T-helper 2 cell treated with Interferon-gamma antibody and Interleukin-4, amounts not matched to agents 100 ng/mL and 5 ng/mL, for 36 hours (primary cell): ENCODE measurements around the gene RAB5IF. TPM values are rescaled to one million over a fixed set of nuclear protein-coding genes. Genes with fewer than 3 reads are reported as not detected.
"Not testable (repeated sequence)": the region's sequence is repeated elsewhere in the genome, so short reads cannot be mapped to it uniquely, and the experiment has no call there.

Experiments used
- intact Hi-C: fragments of 100-400 bp; cut with micrococcal nuclease; formaldehyde crosslinking; loops from one replicate; pipeline ENCODE4 v1.15.1; 2023
- total RNA-seq: library from RNA; stranded (reverse); gene quantifications from 2 replicates; pipeline ENCODE4 v1.2.3, GENCODE V29; 2022

The RAB5IF gene
- total RNA-seq, 1 donor from 2014 or later = 112 TPM

DNA sequence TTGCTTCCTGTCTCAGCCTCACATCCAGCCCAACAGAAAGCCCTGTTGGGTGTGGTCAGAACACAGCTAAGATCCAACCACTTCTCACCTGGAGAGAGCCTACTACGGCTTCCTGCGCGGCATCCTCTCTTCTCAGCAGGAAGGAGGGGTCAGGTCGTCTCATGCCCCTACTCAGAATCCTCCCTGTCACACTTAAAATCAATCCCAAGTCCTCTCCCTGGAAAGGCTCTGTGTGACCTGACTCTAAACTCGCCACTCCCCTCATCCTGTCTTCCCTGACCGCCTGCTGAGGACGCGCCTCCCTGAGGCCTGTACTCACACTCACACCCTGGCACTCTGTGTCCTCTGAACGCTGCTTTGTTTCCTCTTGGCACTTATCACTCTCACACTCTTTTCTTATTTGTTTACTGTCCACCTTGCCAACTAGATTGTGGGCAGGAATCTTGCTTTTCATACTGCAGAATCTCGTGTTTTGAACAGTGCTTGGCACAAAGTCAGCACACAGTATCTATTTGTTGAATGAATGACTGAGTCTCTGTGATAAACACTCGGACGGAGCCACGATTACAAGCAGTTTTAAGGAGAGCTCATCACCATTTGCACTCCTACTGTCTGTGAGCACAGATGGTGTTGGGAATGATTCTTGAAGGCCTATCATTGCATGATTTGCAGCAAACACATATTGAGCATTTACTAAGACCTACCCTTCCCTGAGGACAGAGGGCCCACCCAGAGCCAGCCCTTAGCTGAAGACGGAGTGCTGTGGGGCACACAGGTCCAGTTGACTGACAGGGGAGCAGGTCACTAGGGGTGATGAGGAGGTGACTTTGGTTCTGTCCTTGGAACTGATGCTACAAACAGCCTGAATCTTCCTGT lies 18.7 kb downstream of the RAB5IF start:
- intact Hi-C loops = no loop called here

DNA sequence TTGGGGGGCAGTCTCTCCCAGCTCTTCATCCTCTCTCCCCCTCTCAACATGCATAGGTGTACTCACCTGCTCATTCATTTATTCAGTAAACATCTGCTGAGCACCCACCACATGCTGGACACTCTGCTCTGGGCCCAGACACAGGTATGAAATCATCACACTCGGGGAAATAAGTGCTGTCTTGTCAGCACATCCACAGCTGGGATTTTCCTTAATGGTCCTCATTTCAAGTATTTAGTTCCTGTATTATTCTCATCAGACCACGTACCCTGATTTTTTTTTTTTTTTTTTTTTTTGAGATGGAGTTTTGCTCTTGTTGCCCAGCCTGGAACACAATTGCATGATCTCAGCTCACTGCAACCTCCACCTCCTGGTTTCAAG lies 19.4 kb downstream of the RAB5IF start:
- intact Hi-C loops = no loop called here

DNA sequence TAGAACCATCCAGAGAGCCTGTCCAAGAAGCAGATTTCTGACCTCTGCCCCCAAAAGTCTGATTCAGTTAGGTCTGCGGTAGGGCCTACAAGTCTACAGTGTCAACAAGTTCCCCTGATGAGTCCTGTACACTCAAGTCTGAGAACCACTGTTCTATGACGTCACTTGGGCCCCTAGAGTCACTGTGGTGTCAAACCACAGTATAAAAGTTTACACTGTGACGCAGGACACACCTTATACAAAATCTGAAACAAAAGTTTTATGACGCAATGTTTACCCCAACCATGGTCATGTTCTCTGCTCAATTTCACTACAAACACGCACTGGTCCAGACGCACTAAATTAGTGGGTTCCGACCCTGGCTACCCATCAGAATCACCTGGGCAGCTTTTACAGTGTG lies 22.5 kb downstream of the RAB5IF start:
- intact Hi-C loops = no loop called here

DNA sequence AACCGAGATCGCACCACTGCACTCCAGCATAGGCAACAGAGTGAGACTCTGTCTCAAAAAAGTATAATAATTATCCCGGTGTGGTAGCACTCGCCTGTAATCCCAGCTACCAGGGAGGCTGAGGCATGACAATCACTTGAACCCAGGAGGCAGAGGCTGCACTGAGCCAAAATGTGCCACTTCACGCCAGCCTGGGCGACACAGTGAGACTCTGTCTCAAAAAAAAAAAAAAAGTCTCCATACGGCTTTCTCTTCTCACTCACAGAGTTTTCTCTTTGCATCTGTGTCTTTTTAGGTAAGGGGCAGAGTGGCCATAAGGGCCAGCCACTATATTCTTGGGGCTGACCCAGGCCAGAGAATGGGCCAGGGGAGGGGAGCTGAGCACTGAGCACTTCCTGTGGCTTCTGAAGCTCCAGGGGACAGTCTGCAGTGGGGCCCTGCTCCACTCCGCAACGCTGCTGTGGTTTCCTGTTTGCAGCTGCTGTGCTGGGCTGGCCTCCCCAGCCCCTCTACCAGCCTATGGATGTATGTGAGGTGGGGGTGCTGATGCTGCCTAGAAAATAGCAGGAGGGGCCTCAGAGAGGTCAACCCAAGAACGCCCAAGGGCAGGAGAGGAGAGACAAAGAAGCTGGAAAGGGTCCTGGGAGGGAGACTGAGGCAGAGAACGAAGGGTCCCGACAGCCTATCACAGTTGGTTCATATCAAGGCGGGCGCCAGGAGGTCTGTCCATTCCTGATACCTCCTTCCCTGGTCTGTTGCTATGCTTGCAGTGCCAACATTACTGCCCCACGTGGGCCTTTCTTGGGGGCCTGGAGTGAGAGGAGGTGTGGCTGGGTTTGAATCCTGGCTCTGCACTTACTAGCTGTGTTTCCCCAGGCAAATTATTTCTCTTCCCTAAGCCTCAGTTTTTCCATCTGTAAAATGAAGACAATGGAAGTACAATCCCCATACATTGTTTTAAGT lies 24.4 kb downstream of the RAB5IF start:
- intact Hi-C loops = loop anchor here (2.0 kb wide), 1 partner anchor 15 kb away; no protein-coding TSS in a partner anchor

DNA sequence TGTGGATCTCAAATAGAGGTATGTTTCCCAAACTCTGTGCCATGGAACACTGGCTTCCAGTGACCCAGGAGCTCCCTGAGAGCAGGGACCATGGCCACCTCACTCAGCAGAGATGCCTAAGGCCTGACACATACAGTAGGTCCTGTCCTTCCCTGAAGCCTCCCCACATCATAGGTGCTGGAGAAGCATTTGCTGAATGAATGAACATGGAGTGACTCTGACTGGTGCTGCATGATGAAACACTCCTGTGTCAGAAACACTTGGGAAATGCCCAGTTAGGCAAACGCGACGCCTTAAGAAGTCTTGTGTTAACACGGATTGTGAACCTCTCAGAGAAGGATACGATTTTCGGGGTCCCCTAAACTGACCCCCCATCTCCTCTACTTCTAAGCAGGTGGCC lies 26.1 kb downstream of the RAB5IF start:
- intact Hi-C loops = loop anchor here (2.0 kb wide), 1 partner anchor 13 kb away; no protein-coding TSS in a partner anchor

DNA sequence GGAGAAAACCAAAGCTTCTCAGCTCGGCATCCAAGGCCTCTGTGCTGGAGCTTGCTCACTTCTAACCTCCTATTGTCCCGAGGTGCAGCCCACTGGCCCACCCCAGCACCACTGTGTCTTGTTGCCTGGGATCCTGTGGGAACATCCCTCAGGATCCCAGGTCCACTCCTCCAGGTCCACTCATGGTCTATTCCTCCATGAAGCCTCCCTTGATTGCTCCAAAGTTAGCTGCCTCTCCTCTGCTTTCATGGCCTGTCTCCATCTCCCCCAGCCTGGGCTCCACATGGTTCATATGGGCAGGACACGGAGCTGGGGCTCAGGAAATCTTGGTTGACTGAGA lies 26.5 kb downstream of the RAB5IF start:
- intact Hi-C loops = no loop called here

DNA sequence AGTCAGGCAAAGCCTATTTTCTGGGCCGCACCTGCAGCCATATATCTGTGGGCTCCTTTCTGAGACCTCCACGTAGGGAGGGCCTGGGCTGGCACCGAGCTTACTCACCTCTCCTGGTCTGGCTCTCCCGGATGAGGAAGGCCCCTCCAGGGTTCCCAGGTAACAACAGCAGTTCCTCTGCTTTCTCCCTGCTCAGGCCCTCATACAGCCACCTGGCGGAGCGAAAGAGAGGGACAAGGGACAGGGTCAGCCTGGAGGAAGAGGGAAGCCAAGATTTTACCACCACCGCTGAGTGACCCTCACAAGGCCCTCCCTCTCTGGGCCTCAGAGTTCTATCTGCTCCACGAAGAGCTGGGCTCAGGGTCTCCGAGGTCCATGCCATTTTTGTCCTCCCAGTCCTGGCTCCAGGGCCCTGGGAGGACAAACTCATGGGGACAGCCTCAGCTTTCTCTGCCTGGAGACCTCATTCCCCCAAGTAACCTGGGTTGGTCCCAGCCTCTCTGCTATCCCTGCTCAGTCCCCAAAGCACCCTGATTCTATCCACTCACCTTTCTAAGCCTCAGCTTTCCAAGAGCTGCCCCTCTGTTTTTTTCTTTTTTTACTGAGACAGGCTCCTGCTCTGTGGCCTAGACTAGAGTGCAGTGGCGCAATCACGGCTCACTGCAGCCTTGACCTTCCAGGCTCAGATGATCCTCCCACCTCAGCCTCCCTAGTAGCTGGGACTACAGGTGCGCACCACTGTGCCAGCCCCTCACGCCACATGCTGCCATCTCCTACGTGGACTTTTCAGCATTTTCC lies 27.1 kb downstream of the RAB5IF start:
- intact Hi-C loops = no loop called here

DNA sequence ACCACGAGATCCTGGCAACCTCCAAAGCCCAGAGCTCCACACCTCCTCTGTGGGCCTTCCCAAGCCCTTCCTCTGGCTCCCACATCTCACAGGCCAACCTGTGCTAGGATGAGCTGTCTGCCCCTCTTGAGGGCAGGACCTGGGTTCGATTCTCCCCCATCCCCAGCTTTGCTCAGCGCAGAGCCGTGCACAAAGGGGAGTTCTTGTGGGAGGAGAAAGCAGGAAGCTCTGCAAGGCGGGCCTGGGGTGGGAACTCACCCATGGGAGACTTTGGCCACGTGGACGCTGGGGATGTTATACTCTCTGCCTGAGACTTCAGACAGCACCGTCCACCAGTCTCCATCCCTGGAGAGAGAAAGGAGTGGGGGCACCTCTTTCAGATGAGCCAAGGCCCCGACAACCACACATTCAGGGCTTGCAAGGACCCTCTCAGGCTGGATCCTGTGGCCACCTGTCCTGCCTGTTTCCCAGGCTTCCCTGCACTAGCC lies 27.8 kb downstream of the RAB5IF start:
- intact Hi-C loops = no loop called here

DNA sequence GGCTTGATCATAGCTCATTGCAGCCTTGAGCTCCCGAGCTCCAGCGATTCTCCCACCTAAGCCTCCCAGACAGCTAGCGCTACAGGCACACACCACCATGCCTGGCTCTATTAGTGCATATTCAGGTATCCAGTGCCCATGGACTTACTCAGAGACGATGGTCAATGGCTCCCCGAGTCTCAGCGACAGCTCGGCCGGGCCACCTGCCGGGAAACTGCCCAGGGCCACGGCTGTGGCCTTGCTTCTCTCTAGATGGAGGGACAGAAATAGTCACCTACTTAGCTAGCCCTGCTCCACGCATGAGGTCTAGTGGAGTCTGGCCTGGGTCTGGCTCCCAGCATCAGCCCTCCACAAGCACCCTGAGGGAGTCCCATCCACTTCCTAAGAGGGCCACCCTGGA lies 28.8 kb downstream of the RAB5IF start:
- intact Hi-C loops = no loop called here

DNA sequence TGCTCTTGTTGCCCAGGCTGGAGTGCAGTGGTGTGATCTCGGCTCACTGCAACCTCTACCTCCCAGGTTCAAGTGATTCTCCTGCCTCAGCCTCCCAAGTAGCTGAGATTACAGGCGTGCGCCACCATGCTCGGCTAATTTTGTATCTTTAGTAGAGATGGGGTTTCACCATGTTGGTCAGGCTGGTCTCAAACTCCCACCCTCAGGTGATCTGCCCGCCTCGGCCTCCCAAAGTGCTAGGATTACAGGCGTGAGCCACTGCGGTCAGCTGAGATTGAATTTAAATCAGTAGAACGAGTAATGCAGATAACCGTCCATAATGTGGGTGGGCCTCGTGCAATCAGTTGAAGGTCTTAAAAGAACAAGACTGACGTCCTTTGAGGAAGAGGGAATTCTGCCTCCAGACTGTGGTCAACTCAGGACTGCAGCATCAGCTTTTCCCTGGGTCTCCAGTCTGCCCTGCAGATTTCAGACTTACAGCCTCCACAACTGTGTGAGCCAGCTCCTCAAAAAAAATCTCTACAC lies 33.4 kb downstream of the RAB5IF start:
- intact Hi-C loops = not testable (repeated sequence)

DNA sequence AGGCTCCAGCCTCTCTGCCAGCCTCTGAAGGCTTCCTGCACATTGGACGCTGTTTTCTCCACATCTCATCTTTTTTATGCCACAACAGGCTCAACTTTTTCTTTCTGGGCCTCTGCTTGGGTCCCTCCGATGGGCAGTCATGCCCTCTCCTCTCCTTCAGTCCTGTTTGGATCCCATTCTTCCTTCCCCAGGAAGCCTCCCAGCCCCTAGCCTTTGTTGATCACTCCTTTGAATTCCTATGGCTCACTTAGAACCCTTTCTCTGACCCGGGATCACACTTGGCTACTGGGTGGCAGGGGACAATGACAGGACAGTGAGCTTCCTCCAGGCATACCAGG lies 35.9 kb downstream of the RAB5IF start:
- intact Hi-C loops = loop anchor here (5.0 to 10.0 kb wide), 2 partner anchors 34 to 67 kb away; partner anchors contain the start of genes RAB5IF and TGIF2

DNA sequence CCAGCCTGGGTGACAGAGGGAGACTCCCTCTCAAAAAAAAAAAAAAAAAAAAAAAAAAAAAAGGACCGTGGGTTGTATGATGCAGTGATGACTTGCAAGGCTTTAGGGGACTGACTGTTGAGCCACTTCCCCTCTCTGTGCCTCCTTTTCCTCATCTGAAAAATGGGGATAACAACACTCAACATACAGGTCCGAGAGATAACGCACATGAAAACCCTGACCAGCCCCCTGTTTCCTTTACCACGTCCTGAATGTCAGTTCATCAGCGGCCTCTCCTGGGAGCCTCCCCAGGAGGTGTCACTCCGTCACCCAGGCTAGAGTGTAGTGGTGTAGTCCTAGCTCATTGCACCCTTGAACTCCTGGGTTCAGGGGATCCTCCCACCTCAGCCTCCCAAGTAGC lies 36.6 kb downstream of the RAB5IF start:
- intact Hi-C loops = loop anchor here (5.0 to 10.0 kb wide), 2 partner anchors 35 to 67 kb away; partner anchors contain the start of genes RAB5IF and TGIF2

DNA sequence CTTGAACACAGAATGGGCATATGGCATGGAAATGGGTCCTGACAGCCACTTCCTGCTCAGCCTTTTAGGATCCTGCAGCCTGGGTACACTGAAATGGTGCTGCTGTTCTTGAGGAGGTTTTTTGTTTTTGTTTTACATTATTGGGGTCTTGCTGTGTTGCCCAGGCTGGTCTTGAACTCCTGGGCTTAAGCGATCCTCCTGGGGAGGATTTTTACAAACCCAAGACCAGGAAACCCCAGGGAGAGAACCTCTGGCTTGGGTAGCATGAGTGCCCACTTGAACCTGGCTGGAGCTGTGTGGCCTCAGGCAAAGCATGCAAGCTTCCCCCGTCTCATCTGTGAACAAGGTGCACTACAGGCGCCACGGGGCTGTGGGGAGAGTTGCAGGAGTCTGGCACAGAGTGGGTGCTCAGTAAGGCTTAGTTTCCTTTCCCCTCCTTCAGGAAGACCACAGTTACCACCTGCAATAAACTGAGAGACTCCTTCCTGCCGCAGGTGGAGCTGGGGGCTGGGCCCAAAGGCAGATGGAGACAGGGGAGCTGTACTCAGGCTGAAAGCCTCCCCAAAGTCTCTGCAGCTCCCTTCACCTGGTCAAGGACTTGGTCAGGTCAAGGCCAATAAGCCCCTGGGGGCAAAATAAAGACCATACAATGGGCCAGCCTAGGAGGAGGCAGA lies 38.6 kb downstream of the RAB5IF start:
- intact Hi-C loops = loop anchor here (2.0 to 10.0 kb wide), 3 partner anchors 13 to 69 kb away; partner anchors contain the start of genes RAB5IF and TGIF2

DNA sequence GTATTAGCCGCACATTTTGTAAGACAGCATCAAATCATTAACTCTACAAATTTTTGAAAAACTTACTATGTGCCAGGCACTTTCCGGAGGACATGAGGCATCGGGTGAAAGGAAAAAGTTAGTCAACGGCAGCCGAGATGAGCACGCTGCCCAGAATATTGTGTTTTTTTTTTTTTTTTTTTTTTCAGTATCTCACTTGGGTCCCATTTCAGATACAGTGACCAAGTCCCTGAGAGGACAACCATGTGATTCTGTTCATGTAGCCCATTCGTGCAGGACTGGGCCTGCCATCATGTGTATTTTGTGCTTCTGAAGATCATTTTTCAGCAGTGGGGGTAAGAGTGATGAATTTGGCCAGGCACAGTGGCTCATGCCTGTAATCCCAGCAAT lies 39.1 kb downstream of the RAB5IF start:
- intact Hi-C loops = loop anchor here (2.0 to 10.0 kb wide), 3 partner anchors 14 to 70 kb away; partner anchors contain the start of genes RAB5IF and TGIF2

DNA sequence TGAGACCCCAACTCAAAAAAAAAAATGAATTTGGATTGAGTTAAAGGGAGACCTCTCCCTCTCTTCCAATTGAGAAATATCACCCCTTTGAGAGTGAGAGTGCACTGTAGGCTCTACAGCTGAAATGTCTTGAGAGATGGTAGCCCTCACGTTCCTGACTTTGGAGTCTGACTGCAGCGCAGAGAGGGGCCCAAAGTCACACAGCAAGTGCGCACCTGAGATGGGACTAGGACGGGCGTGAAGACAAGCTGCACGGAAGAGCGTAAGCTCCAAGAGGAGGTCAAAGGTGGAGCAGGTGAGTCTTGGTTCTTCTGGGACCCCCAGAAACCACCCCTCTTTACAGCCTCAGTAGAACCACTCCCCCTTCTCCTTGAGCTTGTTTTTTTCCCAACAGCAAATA lies 39.8 kb downstream of the RAB5IF start:
- intact Hi-C loops = loop anchor here (2.0 to 10.0 kb wide), 2 partner anchors 15 to 71 kb away; partner anchors contain the start of gene TGIF2

DNA sequence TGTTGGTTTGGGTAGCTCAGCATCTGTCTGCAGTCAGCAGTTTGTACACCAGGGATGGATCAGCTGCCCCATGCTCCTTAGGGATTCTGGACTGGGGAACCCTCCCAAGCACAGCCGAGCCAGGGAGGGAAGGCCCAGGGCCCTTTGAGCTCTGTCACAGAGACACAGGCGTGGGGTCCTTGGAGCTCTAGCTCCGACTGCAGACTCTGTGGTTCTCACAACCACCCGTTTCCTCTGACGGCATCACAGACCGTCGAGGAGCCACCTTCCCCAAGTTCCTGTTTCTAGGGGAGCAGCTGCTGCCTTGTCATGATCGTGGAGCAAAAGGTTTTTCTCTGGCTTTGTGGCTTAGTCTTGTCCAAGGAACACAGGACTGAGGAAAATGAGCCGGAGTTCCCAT lies 40.4 kb downstream of the RAB5IF start, which contains the start of gene SLA2:
Gene SLA2 (minus strand): TSS at position 199 of the 400 bp plus-strand sequence. CDS start 4,861 bp downstream, outside the sequence.
- intact Hi-C loops = loop anchor here (2.0 to 10.0 kb wide), 2 partner anchors 15 to 71 kb away; partner anchors contain the start of gene TGIF2

DNA sequence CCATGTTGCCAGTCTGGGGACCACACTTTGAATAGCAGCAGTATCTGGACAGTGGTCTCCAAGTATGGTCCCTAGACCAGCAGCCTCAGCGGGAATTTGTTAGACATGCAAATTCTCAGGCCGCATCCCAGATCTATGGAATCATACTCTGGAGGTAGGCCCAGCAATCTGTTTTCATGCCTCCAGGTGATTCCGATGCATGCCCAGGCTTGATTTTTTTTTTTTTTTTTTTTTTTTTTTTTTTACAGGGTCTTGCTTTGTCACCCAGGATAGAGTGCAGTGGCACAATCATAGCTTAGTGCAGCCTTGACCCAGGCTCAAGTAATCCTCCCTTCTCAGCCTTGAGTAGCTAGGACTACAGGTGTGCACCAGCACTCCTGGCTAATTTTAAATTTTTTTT lies 41.1 kb downstream of the RAB5IF start:
- intact Hi-C loops = loop anchor here (10.0 kb wide), 1 partner anchor 72 kb away; the partner anchor contains the start of gene TGIF2

DNA sequence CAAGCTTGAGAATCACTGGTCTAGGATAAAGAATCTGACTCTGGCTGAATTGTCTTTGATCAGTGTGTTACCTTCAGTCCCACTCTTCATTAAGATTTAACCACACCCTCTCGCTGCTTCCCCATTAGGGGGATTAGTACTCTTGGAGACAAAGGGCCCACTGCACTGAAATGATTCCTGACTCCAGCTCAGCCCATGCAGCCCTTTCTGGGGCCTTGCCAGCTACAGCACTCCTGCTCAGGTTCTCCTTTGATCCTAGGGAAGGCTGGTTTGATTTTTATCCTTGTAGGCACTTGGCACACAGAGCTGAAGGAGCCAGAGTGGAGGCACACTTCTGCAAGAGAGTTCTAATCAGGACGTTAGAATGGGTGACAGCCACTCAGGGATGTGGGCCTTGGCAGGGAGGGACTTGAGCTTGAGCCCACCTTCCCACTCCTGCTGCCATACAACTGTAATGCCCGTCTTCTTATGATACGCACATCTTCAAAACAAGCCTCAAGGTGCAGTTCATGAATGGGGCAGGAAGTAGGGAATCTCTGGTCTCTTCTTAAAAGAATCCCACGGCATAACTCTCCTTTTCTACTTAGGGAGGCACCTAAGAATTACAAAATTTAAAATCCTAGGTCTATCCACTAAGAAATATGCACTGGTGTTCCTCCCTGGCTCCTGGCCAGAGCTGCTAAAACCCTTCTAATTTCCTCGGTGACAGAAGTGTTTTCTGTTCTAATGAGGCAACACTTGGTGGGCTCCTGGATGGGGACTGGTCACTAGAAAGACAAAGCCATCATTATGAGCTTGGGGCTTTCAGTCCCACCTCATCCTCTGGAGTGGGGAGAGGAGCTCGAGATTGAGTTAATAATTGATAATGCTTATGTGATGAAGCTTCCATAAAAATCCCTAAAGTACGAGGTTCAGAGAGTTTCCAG lies 41.9 kb downstream of the RAB5IF start:
- intact Hi-C loops = loop anchor here (10.0 kb wide), 1 partner anchor 73 kb away; the partner anchor contains the start of gene TGIF2
